ENCODE measurements around the gene BRD3.

BRD3 gene

GRCh38 chr9:133986061-133986460 is 81.8 kb downstream of the BRD3 start:
- no peaks in the 10 kb centered on the region for H3K36me3 ChIP-seq (ENCODE audit: insufficient read depth, low read length)
- H3K4me3 ChIP-seq (ENCODE audit: low read length, poor library complexity, severe bottlenecking): no peak overlapping the region
- H2AFZ ChIP-seq (ENCODE audit: low read length): no peak overlapping the region
- no peaks in the 10 kb centered on the region for H3K9me2 ChIP-seq (replicated peaks; ENCODE audit: low read depth, low read length)
- no peaks in the 10 kb centered on the region for H3F3A ChIP-seq (ENCODE audit: low read depth)
- TF ChIP-seq CTCF (conservative IDR thresholded peaks at IDR 0.05; ENCODE audit: low read length) (no peak), EZH2phosphoT487 (IDR thresholded peaks at IDR 0.05; ENCODE audit: borderline replicate concordance) (no peak)
- peaks cover 73% of the 10 kb centered on the region for H3K79me2 ChIP-seq (ENCODE audit: insufficient read depth, low read length)
- no peak overlapping the region for H3K4me2 ChIP-seq (ENCODE audit: low read depth, low read length, poor library complexity, severe bottlenecking)
- H3K4me1 ChIP-seq (ENCODE audit: insufficient read depth, low read length, poor library complexity, severe bottlenecking): peaks cover 24% of the 10 kb centered on the region
- no peaks in the 10 kb centered on the region for H3K27me3 ChIP-seq (ENCODE audit: insufficient read depth, low read length, poor library complexity, severe bottlenecking)
- no peaks in the 10 kb centered on the region for H3K9me3 ChIP-seq (ENCODE audit: insufficient read depth, low read depth, low read length)
- H3K9ac ChIP-seq (ENCODE audit: low read depth, low read length, poor library complexity, severe bottlenecking): no peak overlapping the region
- peaks cover 7% of the 10 kb centered on the region for H4K20me1 ChIP-seq (ENCODE audit: insufficient read depth, low read length, poor library complexity, severe bottlenecking)

GRCh38 chr9:133982971-133983720 is 84.7 kb downstream of the BRD3 start:
- Histone ChIP-seq H3K36me3 (ENCODE audit: insufficient read depth, low read length) (no peaks in the 10 kb centered on the region), H2AFZ (ENCODE audit: low read length) (no peak overlapping the region), H3K4me2 (ENCODE audit: low read depth, low read length, poor library complexity, severe bottlenecking) (no peak overlapping the region), H3K27me3 (ENCODE audit: insufficient read depth, low read length, poor library complexity, severe bottlenecking) (no peaks in the 10 kb centered on the region), H3K9me2 (replicated peaks; ENCODE audit: low read depth, low read length) (no peaks in the 10 kb centered on the region), H3K4me1 (ENCODE audit: insufficient read depth, low read length, poor library complexity, severe bottlenecking) (peaks cover 7% of the 10 kb centered on the region), H3K9me3 (ENCODE audit: insufficient read depth, low read depth, low read length) (no peaks in the 10 kb centered on the region), H3K4me3 (ENCODE audit: low read length, poor library complexity, severe bottlenecking) (no peak overlapping the region), H3K79me2 (ENCODE audit: insufficient read depth, low read length) (peaks cover 78% of the 10 kb centered on the region), H4K20me1 (ENCODE audit: insufficient read depth, low read length, poor library complexity, severe bottlenecking) (peaks cover 3% of the 10 kb centered on the region), H3K9ac (ENCODE audit: low read depth, low read length, poor library complexity, severe bottlenecking) (no peak overlapping the region), H3F3A (ENCODE audit: low read depth) (no peaks in the 10 kb centered on the region)
- TF ChIP-seq EZH2phosphoT487 (IDR thresholded peaks at IDR 0.05; ENCODE audit: borderline replicate concordance) (no peak), CTCF (conservative IDR thresholded peaks at IDR 0.05; ENCODE audit: low read length) (no peak)

- Histone ChIP-seq H3K36me3 (ENCODE audit: insufficient read depth, low read length) (no peaks in the 10 kb centered on the region), H3K9me2 (replicated peaks; ENCODE audit: low read depth, low read length) (no peaks in the 10 kb centered on the region), H2AFZ (ENCODE audit: low read length) (no peak overlapping the region), H3K9me3 (ENCODE audit: insufficient read depth, low read depth, low read length) (no peaks in the 10 kb centered on the region), H3K27me3 (ENCODE audit: insufficient read depth, low read length, poor library complexity, severe bottlenecking) (no peaks in the 10 kb centered on the region), H3K4me1 (ENCODE audit: insufficient read depth, low read length, poor library complexity, severe bottlenecking) (no peaks in the 10 kb centered on the region), H4K20me1 (ENCODE audit: insufficient read depth, low read length, poor library complexity, severe bottlenecking) (peaks cover 3% of the 10 kb centered on the region), H3K9ac (ENCODE audit: low read depth, low read length, poor library complexity, severe bottlenecking) (no peak overlapping the region), H3F3A (ENCODE audit: low read depth) (no peaks in the 10 kb centered on the region), H3K4me3 (ENCODE audit: low read length, poor library complexity, severe bottlenecking) (no peak overlapping the region), H3K4me2 (ENCODE audit: low read depth, low read length, poor library complexity, severe bottlenecking) (no peak overlapping the region), H3K79me2 (ENCODE audit: insufficient read depth, low read length) (peaks cover 77% of the 10 kb centered on the region)
- TF ChIP-seq EZH2phosphoT487 (IDR thresholded peaks at IDR 0.05; ENCODE audit: borderline replicate concordance) (no peak), CTCF (conservative IDR thresholded peaks at IDR 0.05; ENCODE audit: low read length) (no peak)
Measured at GRCh38 chr9:133981958-133982681, 85.7 kb downstream of the BRD3 start.
